ENCODE measurements around the gene COL5A2.

DNA sequence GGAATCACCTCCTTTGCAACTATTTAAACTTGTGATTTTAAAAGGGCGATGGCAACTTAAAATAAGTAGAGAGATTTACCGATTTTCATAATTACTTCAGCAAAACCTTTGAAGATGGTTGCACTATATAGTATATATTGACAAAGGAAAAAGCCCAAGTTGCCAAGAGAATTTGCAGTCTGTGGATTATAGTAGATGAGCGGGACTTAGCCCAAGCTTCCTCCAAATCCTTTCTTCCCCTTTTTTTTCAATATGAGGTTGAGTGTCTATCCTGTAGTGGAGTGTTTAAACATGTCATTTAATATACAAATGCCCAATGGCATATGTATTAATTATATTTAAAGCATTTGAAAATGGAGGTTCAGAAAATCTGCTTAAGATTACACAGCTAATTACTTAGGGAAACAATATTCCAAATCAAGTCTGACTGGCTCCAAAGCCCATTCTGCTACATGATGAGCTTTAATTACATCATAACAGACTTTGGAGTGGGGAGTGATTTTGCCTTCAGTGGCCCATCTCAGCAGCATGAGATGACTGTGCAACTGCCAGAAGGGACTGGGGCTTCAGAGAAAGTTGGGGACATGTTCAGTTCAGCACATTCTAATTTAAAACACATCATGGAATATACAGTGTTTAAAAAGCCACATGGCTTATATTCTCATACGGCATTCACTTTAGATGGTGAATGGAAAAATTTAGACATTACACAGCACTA, 132.2 kb downstream of the COL5A2 start:
- TF ChIP-seq POLR2A (IDR thresholded peaks at IDR 0.05) (no peak), POLR2AphosphoS5 (IDR thresholded peaks at IDR 0.05) (no peak), EP300 (IDR thresholded peaks at IDR 0.05) (no peak)
- TF ChIP-seq, protein P1, sequence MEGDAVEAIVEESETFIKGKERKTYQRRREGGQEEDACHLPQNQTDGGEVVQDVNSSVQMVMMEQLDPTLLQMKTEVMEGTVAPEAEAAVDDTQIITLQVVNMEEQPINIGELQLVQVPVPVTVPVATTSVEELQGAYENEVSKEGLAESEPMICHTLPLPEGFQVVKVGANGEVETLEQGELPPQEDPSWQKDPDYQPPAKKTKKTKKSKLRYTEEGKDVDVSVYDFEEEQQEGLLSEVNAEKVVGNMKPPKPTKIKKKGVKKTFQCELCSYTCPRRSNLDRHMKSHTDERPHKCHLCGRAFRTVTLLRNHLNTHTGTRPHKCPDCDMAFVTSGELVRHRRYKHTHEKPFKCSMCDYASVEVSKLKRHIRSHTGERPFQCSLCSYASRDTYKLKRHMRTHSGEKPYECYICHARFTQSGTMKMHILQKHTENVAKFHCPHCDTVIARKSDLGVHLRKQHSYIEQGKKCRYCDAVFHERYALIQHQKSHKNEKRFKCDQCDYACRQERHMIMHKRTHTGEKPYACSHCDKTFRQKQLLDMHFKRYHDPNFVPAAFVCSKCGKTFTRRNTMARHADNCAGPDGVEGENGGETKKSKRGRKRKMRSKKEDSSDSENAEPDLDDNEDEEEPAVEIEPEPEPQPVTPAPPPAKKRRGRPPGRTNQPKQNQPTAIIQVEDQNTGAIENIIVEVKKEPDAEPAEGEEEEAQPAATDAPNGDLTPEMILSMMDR (IDR thresholded peaks at IDR 0.05) = no peak

Measured in stomach (tissue), 4 donors.